ENCODE results near the gene PLCL2.

DNA sequence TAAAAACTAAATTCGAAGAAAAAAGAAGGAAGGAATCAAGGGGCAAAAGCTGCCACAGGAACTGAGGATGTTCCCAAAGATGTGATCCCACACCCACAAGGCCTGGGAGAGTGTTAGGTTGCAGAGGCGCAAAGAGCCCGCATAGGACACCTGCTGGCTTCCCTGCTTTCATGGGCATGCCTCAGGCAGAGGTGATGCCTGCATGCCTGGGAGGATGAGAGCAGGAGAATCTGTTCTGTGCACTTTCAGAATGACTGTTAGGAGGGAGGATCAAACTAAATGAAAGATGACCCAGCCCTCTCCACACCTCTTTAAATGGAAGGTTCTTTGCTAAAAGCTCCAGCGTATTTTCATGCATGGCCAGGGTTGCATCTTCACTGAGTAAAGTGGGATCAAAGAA lies 162.4 kb downstream of the PLCL2 start:
- TF ChIP-seq, protein P1, sequence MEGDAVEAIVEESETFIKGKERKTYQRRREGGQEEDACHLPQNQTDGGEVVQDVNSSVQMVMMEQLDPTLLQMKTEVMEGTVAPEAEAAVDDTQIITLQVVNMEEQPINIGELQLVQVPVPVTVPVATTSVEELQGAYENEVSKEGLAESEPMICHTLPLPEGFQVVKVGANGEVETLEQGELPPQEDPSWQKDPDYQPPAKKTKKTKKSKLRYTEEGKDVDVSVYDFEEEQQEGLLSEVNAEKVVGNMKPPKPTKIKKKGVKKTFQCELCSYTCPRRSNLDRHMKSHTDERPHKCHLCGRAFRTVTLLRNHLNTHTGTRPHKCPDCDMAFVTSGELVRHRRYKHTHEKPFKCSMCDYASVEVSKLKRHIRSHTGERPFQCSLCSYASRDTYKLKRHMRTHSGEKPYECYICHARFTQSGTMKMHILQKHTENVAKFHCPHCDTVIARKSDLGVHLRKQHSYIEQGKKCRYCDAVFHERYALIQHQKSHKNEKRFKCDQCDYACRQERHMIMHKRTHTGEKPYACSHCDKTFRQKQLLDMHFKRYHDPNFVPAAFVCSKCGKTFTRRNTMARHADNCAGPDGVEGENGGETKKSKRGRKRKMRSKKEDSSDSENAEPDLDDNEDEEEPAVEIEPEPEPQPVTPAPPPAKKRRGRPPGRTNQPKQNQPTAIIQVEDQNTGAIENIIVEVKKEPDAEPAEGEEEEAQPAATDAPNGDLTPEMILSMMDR (IDR thresholded peaks at IDR 0.05), result no peak
- TF ChIP-seq EZH2 (IDR thresholded peaks at IDR 0.05; ENCODE audit: borderline replicate concordance, insufficient read depth, low read depth, low read length, poor library complexity, severe bottlenecking), result no peak

All from B cell (primary cell).